Epidermal melanocyte (primary cell): ENCODE data around the gene GABRQ.
"Not testable (repeated sequence)": the region's sequence is repeated elsewhere in the genome, so short reads cannot be mapped to it uniquely, and the experiment has no call there.

Source experiments
- DNase-seq: peaks from one replicate; pipeline ENCODE4 v3.0.0; 2011; ENCODE audit warnings: low spot score; ENCODE audit not compliant: insufficient read length

The GABRQ gene

DNA sequence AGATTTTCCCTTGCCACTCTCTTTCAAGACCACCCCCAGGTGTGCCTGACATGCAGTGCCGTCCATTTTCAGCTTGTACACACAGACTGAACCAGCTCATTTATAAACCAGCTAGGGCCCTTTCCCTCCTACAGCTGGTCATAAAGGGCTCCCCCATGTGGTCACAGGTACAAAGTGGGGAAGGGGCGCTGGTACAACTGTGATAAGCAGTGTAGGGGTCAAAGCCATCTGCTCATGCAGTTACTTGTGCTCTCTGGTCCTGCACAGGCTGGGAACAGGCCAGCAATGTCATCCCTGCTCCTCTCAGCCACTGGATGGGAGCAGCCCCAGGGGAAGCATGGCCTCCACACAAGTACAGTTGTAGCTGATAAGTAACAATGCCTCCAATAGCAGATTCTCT is 20.6 kb downstream of the GABRQ start:
- DNase-seq, result no peak

DNA sequence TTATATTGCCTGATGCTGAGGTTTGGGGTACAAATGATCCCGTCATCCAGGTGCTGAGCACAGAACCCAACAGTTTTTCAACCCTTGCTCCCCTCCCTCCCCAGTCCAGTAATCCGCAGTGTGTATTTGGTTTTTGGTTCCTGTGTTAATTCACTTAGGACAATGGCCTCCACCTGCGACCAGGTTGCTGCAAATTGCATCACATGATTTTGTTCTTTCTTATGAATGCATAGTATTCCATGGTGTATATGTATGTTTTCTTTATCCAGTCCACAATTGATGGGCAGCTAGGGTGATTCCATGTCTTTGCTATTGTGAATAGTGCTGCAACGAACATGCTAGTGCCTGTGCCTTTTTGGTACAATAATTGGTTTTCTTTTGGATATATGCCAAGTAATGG is 25.4 kb downstream of the GABRQ start:
- DNase-seq, result no peak

DNA sequence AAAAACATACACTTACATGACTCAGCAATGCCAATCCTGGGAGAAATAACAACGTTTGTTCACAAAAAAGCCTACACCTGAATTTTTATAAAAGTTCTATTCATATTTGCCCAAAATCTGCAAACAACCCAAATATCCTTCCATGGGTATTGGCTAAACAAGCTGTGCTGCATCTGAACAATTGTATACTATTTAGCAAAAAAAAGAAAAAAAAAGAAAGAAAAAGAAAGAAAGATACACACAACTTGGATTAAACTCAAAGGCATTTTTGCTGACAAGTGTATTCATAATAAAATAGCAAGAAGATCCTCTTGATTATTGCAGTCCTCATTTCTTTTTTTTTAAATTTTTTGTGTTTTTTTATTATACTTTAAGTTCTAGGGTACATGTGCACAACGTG is 36.4 kb downstream of the GABRQ start:
- no peak for DNase-seq

DNA sequence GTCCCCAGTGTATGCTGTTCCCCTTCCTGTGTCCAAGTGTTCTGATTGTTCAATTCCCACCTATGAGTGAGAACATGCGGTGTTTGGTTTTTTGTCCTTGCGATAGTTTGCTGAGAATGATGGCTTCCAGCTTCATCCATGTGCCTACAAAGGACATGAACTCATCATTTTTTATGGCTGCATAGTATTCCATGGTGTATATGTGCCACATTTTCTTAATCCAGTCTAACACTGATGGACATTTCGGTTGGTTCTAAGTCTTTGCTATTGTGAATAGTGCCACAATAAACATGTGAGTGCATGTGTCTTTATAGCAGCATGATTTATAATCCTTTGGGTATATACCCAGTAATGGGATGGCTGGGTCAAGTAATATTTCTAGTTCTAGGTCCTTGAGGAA is 37.0 kb downstream of the GABRQ start:
- not testable (repeated sequence) for DNase-seq

DNA sequence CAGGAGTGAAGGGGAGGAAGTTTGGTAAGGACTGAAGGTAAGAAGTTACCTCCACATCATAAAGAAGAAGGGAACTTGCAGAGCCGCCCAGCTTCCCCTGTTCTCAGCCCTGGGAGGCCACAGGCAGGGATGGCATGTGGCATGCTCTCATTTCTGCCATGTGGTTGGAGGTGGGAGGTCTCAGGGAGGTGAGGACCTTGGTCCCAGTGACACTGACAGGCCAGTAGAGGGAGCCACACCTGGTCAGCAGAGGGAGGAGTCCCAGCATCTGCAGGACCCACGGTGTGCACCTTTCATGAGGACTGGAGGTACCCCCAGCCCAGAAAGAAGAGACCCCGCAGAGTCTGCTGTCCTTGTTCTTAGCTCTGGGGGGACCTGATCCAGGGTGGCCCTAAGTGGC is 43.3 kb downstream of the GABRQ start:
- DNase-seq, result not testable (repeated sequence)

DNA sequence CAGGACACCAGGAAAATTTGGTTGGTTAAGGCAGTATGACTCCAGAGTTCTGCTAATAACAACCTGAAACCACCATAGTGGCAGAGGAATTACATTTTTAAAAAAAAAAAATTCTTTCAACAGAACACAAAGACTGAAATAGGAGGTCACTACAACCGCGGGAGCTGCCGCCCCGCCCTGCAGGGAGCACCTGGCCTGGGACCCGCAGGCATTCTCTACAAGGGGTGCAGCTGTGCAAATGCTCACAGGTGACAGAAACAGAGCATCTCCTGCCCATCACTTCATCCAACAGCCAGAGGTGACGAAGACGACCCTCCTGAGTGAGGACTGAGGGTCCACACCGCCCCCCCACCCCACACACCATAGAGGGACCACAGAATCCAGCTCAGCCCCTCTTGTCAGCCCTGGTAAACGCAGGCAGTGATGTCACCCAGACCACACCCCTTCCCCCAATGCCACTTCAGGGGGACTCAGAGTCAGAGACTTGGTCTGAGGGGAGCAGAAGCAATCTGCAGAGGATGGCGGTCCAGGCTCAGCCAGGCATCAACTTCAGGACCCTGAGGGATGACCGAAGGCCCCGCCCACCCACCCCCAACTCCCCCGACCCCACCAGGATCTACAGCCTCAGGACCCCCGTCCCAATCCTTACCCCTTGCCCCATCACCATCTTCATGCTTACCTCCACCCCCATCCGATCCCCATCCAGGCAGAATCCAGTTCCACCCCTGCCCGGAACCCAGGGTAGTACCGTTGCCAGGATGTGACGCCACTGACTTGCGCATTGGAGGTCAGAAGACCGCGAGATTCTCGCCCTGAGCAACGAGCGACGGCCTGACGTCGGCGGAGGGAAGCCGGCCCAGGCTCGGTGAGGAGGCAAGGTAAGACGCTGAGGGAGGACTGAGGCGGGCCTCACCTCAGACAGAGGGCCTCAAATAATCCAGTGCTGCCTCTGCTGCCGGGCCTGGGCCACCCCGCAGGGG is 60.5 kb downstream of the GABRQ start, which contains the start of gene MAGEA3:
Gene MAGEA3 (plus strand): TSS at position 843 of the 980 bp plus-strand sequence. CDS start 2,039 bp downstream, outside the sequence.
- not testable (repeated sequence) for DNase-seq

DNA sequence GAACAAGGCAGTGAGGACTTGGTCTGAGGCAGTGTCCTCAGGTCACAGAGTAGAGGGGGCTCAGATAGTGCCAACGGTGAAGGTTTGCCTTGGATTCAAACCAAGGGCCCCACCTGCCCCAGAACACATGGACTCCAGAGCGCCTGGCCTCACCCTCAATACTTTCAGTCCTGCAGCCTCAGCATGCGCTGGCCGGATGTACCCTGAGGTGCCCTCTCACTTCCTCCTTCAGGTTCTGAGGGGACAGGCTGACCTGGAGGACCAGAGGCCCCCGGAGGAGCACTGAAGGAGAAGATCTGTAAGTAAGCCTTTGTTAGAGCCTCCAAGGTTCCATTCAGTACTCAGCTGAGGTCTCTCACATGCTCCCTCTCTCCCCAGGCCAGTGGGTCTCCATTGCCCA is 62.7 kb downstream of the GABRQ start:
- not testable (repeated sequence) for DNase-seq

DNA sequence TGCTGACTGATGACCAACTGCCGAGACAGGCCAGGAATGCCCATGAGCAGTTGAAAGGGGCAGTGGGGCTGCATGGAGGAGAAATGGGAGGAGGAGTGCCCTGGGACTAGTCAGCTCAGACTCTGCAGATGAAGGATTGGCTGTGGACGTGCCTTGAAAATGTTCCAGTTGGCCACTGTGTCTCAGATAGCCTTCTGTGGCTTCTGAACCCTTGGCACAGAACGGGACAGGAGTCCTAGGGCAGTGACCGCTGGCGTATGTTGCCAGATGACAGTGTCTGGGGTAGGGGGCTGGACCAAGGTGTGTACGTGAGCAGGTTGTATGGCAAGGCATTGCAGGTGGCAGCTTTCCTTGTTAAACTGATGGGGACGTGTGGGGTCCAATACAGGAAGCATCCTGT is 68.8 kb downstream of the GABRQ start:
- not testable (repeated sequence) for DNase-seq
